NT2/D1 (cell line): ENCODE results near the gene SUN1.

Source experiments
- YY1 ChIP-seq: IDR thresholded peaks from 2 replicates; pipeline ENCODE4 v1.6.1; 2011; ENCODE audit not compliant: insufficient read length, insufficient read depth
- ZNF274 ChIP-seq: IDR thresholded peaks from 2 replicates; pipeline ENCODE4 v1.6.1; 2011; ENCODE audit warnings: mild to moderate bottlenecking, low read depth, low read length

GRCh38 chr7:897086-897485 lies 64.8 kb downstream of the SUN1 start:
- no peak for TF ChIP-seq YY1
- no peak for TF ChIP-seq ZNF274
